GM13977 (cell line): ENCODE results near the gene LHX1.

Source experiments
- DNase-seq: peaks from one replicate; pipeline ENCODE4 v3.0.0; 2012; ENCODE audit warnings: low spot score
- in situ Hi-C: fragments of 300-500 bp; cut with MboI; formaldehyde crosslinking; loops from one replicate; pipeline ENCODE4 v1.12.0; 2022; ENCODE audit warnings: low sequenced_read_pairs, low pct_unique_long_range_greater_than_20kb, mixed read lengths, inconsistent platforms; ENCODE audit not compliant: unreplicated experiment
- TF ChIP-seq, protein P1 (sequence below): IDR thresholded peaks from 2 replicates; pipeline ENCODE4 v1.5.1; 2012; ENCODE audit warnings: mild to moderate bottlenecking, control low read depth; ENCODE audit not compliant: insufficient read depth; ENCODE audit errors: extremely low read depth, missing control alignments

LHX1 gene

DNA sequence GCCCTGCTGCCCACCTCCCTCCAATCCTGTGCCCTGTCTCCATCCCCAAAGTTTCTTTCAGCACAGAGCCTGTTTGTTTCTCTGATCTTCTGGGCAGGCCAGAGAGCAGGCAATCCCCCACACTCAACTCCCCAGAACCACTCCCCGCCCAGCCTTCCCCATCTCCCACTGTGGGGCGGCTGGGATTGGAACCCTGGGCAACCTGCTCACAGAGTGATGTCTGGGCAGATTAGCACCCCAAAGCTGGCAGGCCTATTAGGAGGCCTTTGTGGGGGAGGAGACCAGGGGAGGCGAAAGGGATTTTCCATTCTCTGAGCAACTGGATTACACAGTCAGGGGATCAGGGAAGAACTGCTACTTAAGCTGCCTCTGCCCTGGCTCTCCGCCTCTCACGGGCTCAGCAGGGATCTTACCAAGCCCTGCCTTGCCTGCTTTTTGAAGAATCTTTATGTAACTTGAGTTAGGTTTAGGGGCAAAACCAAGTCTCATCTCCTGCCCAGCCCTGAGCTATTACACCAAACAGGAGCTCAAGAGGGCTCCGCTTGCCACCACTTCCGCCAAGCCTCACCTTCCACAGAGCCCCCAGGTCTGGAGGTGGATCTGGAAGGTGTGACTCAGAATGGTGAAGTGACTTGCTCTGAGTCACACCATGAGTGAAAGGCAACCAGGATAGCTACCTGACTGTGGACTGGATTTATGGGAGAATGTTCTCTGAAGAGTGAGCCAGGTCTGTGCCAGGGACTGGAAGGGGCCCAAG, 16.0 kb upstream of the LHX1 start:
- no peak for DNase-seq
- TF ChIP-seq, protein P1, sequence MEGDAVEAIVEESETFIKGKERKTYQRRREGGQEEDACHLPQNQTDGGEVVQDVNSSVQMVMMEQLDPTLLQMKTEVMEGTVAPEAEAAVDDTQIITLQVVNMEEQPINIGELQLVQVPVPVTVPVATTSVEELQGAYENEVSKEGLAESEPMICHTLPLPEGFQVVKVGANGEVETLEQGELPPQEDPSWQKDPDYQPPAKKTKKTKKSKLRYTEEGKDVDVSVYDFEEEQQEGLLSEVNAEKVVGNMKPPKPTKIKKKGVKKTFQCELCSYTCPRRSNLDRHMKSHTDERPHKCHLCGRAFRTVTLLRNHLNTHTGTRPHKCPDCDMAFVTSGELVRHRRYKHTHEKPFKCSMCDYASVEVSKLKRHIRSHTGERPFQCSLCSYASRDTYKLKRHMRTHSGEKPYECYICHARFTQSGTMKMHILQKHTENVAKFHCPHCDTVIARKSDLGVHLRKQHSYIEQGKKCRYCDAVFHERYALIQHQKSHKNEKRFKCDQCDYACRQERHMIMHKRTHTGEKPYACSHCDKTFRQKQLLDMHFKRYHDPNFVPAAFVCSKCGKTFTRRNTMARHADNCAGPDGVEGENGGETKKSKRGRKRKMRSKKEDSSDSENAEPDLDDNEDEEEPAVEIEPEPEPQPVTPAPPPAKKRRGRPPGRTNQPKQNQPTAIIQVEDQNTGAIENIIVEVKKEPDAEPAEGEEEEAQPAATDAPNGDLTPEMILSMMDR, result no peak
- in situ Hi-C loops, result no loop called here

GRCh38 chr17:36922175-36922574, 15.1 kb upstream of the LHX1 start:
- in situ Hi-C loops, result no loop called here
- TF ChIP-seq, protein P1, result no peak
- DNase-seq, result no peak

DNA sequence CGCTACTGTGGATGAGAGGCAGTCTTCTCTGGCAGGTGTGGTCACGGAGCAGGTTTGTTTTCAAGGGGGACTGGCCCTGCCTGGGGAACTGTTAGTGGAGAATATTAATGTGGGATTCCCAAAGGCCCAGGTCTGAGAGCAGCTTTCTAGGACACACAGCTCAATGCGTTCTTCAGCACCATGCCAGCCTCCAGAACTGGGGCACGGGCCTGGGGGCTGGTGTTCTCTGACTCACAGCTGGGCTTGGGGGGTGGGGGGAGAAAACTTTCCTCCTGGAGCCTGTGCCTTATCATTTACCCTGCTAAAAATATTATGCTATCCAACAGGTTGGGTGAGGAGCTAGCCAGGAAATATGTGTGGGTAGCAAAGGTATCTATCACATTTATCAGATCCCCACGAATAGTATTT, 13.5 kb upstream of the LHX1 start:
- in situ Hi-C loops, result no loop called here
- TF ChIP-seq, protein P1, result no peak
- DNase-seq, result no peak

- TF ChIP-seq, protein P1, result no peak
- DNase-seq, result no peak
- in situ Hi-C loops, result no loop called here
Measured at GRCh38 chr17:36926226-36926625, 11.0 kb upstream of the LHX1 start.

DNA sequence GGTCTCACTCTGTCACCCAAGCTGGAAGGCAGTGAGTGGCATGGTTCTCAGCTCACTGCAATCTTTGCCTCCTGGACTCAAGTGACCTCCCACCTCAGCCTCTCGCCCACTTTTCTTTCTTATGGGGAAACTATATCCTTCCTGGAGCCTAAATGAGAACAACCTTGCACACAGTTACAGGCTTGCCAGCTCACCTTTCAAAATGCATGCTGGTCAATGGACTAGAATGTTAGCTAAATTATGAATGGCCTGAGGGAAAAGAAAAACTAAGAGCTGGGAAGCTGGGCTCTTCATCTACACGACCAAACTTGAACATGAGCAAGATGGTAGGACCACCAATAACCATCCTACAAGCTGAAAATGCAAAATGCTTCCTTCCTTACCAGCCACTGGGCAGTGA, 10.6 kb upstream of the LHX1 start:
- DNase-seq, result no peak
- in situ Hi-C loops, result no loop called here
- TF ChIP-seq, protein P1, result no peak

DNA sequence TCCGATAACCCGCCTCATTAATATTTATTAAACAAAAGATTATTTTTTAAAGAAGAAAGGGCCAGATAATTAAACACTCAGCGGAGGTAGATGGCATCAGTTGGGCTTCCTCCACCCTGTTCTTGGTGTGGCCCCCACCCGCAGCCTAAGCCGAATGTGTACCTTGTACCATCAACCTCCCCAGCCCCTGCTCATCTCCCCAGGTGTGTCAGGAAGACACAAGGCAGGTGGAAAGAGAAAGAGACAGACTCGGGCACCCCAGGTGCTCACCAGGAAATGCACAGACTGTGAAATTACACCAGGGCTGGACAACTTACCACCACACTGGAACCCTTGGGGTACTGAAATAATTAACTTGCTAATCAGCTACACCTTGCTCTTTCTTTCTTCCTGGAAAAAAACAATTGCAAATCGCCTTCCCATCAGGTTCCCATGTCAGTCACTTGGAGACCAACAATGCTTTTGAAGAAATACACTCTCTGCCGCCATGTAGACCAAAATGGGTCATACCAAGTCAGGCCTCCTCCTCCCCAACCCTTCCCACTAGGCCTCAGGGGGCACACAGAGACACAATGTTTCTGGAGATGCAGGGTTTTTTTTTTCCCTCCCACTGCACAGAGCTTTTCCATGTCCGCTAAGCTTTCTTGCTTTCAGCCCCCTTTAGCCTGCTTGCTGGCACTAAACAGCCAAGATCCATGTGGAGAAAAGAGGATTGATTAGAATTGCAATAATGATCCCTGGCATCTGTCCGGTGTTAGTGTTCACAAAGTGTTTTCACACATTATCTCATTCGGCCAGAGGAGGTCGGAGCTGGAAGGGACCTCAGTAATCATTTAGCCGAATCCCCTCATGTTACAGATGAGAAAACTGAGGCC, 8.6 kb upstream of the LHX1 start:
- TF ChIP-seq, protein P1, result no peak
- no peak for DNase-seq
- in situ Hi-C loops, result no loop called here
